Lung (tissue), 12 donors: ENCODE results near the gene ENTPD5. TPM values are rescaled to one million over a fixed set of nuclear protein-coding genes. Genes with fewer than 3 reads are reported as not detected.
"Not testable (repeated sequence)": the region's sequence is repeated elsewhere in the genome, so short reads cannot be mapped to it uniquely, and the experiment has no call there.

ENCODE experiments used
- ATAC-seq: fragments of 200-7000 bp; cut with Tn5 transposase; one replicate; pipeline ENCODE4 v1.9.1; 2020; ENCODE audit warnings: moderate number of reproducible peaks; ENCODE audit not compliant: insufficient read depth, low FRiP score
- DNase-seq, 3 donors: peaks; one replicate each; pipeline ENCODE4 v3.0.0-alpha.2; 2013 to 2017
- H3K27ac ChIP-seq, 2 donors: one replicate each; pipeline ENCODE4 v1.5.1; 2013; ENCODE audit warnings: mild to moderate bottlenecking in 2 of 2, moderate library complexity in 2 of 2, control low read depth in 1 of 2, inconsistent platforms in 1 of 2, low read depth in 1 of 2, low read length in 1 of 2
- H3K27me3 ChIP-seq, 3 donors: one replicate each; pipeline ENCODE4 v1.5.1; 2013; ENCODE audit warnings: low read length in 2 of 3; ENCODE audit not compliant: control insufficient read depth in 3 of 3, insufficient read depth in 3 of 3
- H3K36me3 ChIP-seq, 4 donors: one replicate each; pipeline ENCODE4 v1.5.1; 2013; ENCODE audit warnings: low read length in 4 of 4, mild to moderate bottlenecking in 1 of 4, moderate library complexity in 1 of 4; ENCODE audit not compliant: control insufficient read depth in 4 of 4, insufficient read depth in 4 of 4
- H3K4me1 ChIP-seq, 5 donors: one replicate each; pipeline ENCODE4 v1.5.1; 2013; ENCODE audit warnings: low read length in 5 of 5, mild to moderate bottlenecking in 2 of 5, moderate library complexity in 1 of 5; ENCODE audit not compliant: control insufficient read depth in 5 of 5, insufficient read depth in 5 of 5
- H3K4me3 ChIP-seq: one replicate; pipeline ENCODE4 v1.5.1; 2013; ENCODE audit warnings: mild to moderate bottlenecking, control low read depth, moderate library complexity
- H3K9ac ChIP-seq, 2 donors: one replicate each; pipeline ENCODE4 v1.5.1; 2013; ENCODE audit warnings: low read length in 2 of 2, control low read depth in 1 of 2; ENCODE audit not compliant: insufficient read depth in 1 of 2
- H3K9me3 ChIP-seq, 4 donors: one replicate each; pipeline ENCODE4 v1.5.1; 2013; ENCODE audit warnings: low read length in 3 of 4, mild to moderate bottlenecking in 1 of 4, moderate library complexity in 1 of 4; ENCODE audit not compliant: control insufficient read depth in 4 of 4, insufficient read depth in 3 of 4
- WGBS, 2 donors: extraction: QIAGEN DNeasy Blood & Tissue Kit; methylation state at CpG; one replicate each; pipeline ENCODE4 v1.1.7; 2013; 5-methylcytosine and 5-hydroxymethylcytosine counted together
- polyA plus RNA-seq, 2 donors: library from polyadenylated mRNA; stranded (reverse); fragments of 200-250 nt; gene quantifications; one replicate each; pipeline ENCODE4 v1.2.1, GENCODE V29; 2013
- total RNA-seq, 2 donors: library from RNA; depleted of rRNA in 1 of 2; stranded (reverse); fragments of >200 nt in 1 of 2; gene quantifications; one replicate each; pipeline ENCODE4 v1.2.1, GENCODE V29; 2014 to 2021
- TF ChIP-seq, protein P1 (sequence below): IDR thresholded peaks from 2 replicates; pipeline ENCODE4 v1.5.1; 2012; ENCODE audit warnings: mild to moderate bottlenecking; ENCODE audit errors: control extremely low read depth, extremely low read depth
- donor health status: control.
- donor health status: control.
- donor health status: Bipolar disorder and iron deficiency.
- donor health status: healthy.
- donor health status: DM: yes; HTN: yes; CAD: no.

Gene ENTPD5
- total and polyA plus RNA-seq, 4 donors: 5.5 to 18.4 (median 9.3) TPM

DNA sequence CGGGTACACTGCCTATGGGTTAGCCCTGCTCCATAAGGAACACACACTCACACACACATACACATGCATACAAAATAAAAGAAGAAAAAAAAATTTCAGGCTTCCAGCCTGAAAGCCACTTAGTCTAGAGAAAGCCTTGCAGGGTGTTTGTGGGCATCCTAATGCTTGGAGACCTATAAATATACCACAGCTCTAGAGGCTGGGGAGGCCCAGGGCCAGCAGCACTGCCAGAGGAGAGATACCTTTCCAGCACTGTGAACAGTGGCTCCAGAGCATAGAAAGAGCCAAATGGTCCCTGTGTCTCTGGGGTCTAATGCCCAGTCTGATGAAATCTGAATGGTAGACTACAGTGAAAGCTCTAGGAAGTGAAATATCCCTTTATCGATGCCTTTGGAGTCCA lies 82.1 kb downstream of the ENTPD5 start:
- DNase-seq (no peak), ATAC-seq (no peak)
- no peak overlapping the region for H3K27ac ChIP-seq
- WGBS, 2 donors: 96 to 100% methylated on average over 2 of the region's 2 CpGs
- no peak overlapping the region for H3K4me3 ChIP-seq
- H3K27me3 ChIP-seq: no peaks in the 10 kb centered on the region
- TF ChIP-seq, protein P1, sequence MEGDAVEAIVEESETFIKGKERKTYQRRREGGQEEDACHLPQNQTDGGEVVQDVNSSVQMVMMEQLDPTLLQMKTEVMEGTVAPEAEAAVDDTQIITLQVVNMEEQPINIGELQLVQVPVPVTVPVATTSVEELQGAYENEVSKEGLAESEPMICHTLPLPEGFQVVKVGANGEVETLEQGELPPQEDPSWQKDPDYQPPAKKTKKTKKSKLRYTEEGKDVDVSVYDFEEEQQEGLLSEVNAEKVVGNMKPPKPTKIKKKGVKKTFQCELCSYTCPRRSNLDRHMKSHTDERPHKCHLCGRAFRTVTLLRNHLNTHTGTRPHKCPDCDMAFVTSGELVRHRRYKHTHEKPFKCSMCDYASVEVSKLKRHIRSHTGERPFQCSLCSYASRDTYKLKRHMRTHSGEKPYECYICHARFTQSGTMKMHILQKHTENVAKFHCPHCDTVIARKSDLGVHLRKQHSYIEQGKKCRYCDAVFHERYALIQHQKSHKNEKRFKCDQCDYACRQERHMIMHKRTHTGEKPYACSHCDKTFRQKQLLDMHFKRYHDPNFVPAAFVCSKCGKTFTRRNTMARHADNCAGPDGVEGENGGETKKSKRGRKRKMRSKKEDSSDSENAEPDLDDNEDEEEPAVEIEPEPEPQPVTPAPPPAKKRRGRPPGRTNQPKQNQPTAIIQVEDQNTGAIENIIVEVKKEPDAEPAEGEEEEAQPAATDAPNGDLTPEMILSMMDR: no peak
- H3K9ac ChIP-seq: no peak overlapping the region
- peaks cover 22 to 52% (median 37%) of the 10 kb centered on the region in 4 donors for H3K36me3 ChIP-seq
- H3K4me1 ChIP-seq: no peaks in the 10 kb centered on the region
- no peaks in the 10 kb centered on the region for H3K9me3 ChIP-seq

DNA sequence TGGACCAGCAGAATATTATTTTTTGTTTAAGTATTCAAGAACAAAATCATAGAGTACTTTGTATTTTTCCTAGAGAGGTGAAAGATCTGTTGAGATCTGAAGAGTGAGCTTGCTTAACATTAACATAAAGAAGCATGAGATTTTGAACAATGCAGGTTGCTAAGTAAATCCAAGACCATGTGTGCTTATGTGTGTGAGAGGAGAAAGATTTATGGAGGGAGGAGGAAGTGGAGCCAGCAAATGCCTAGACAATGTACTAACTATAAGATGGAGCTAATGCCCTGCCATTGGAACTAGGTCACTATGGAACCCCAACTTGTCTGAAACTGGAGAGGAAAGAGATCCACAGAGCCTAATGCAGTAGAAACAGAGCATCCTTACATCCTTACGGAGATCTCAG lies 82.5 kb downstream of the ENTPD5 start:
- 93 to 96% methylated on average over 1 of the region's 1 CpG for WGBS, 2 donors
- TF ChIP-seq, protein P1: no peak
- no peak for ATAC-seq
- no peaks in the 10 kb centered on the region for H3K27me3 ChIP-seq
- peaks cover 27 to 56% (median 40%) of the 10 kb centered on the region in 4 donors for H3K36me3 ChIP-seq
- no peak for DNase-seq
- H3K27ac ChIP-seq: no peak overlapping the region
- H3K9me3 ChIP-seq: no peaks in the 10 kb centered on the region
- H3K9ac ChIP-seq: no peak overlapping the region
- H3K4me3 ChIP-seq: no peak overlapping the region
- no peaks in the 10 kb centered on the region for H3K4me1 ChIP-seq

DNA sequence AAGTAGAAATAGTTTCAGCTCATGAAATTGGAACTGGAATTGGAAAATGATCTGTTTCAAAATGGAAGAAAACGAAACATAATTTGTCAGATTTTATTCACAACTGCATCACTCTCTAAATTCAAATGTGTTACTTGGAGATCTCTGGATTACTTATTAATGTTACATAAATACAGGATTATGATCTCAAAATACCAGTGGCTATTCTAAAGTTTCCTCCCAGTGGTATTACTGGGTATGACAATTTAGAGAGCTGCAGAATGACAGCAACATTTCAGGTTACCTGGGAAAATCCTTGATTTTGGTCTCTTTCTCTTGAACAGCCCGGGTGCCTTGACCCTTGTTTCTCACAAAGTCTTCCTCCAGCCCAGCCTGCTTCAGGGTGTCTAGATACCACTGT lies 83.4 kb downstream of the ENTPD5 start:
- H3K27ac ChIP-seq: no peak overlapping the region
- no peaks in the 10 kb centered on the region for H3K4me1 ChIP-seq
- peaks cover 31 to 57% (median 43%) of the 10 kb centered on the region in 4 donors for H3K36me3 ChIP-seq
- 85 to 92% methylated on average over 2 of the region's 2 CpGs for WGBS, 2 donors
- TF ChIP-seq, protein P1: no peak
- H3K27me3 ChIP-seq: no peaks in the 10 kb centered on the region
- H3K9ac ChIP-seq: no peak overlapping the region
- no peak overlapping the region for H3K4me3 ChIP-seq
- DNase-seq: peak in 1 of 3 donors; percentile 8
- no peaks in the 10 kb centered on the region for H3K9me3 ChIP-seq
- ATAC-seq: no peak

DNA sequence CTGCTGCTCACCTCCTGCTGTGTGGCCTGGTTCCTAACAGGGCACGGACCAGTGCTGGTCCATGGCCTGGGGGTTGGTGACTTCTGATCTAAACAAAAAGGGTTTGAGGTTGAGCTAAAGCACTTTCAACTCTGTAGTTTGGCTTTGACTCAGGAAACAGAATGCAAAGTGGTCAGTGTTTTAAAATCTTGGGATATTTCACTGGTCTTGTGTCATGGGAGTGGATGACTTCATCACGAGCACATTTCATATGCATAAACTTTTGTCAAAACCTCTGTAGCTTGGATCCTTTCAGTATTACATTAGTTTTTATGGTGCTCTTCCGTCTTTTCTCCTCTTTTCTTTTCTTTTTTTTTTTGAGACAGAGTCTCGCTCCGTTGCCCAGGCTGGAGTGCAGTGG lies 94.8 kb downstream of the ENTPD5 start:
- Histone ChIP-seq H3K9me3 (no peaks in the 10 kb centered on the region), H3K4me1 (peaks cover 0 to 2% (median 0%) of the 10 kb centered on the region in 5 donors), H3K4me3 (no peak overlapping the region), H3K36me3 (peaks cover 38 to 60% (median 51%) of the 10 kb centered on the region in 4 donors), H3K27ac (no peak overlapping the region), H3K27me3 (no peaks in the 10 kb centered on the region), H3K9ac (no peak overlapping the region)
- DNase-seq: no peak
- 87 to 95% methylated on average over 5 of the region's 5 CpGs for WGBS, 2 donors
- ATAC-seq: no peak
- TF ChIP-seq, protein P1: no peak

DNA sequence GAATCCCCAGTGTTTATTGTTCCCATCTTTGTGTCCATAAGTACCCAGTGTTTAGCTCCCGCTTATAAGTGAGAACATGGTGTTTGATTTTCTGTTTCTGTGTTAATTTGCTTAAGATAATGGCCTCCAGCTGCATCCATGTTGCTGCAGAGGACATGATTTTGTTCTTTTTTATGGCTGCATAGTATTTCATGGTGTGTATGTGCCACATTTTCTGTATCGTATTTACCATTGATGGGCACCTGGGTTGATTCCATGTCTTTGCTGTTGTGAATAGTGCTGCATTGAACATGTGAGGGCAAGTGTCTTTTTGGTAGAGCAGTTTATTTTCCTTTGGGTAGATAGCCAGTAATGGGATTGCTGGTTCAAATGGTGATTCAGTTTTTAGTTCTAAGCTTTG lies 99.6 kb downstream of the ENTPD5 start:
- H3K9ac ChIP-seq, H3K9me3 ChIP-seq, H3K4me1 ChIP-seq, H3K27me3 ChIP-seq, ATAC-seq, H3K27ac ChIP-seq, DNase-seq, H3K4me3 ChIP-seq: not testable (repeated sequence)
- WGBS, 2 donors: 97% methylated on average over 2 of the region's 2 CpGs
- H3K36me3 ChIP-seq: peaks cover 23 to 42% (median 33%) of the 10 kb centered on the region in 4 donors
